Measurements from ENCODE around the gene KIF26A. TPM values are rescaled to one million over a fixed set of nuclear protein-coding genes. Genes with fewer than 3 reads are reported as not detected.

KIF26A gene
- total and polyA plus RNA-seq, 2 of the 4 experiments (the other 2 are of a cell fraction): not detected

GRCh38 chr14:104113631-104114420 is 24.6 kb upstream of the KIF26A start:
- DNase-seq (no peak), ATAC-seq (ENCODE audit: low read depth) (no peak)
- Histone ChIP-seq H4K20me1 (ENCODE audit: insufficient read depth, low read length) (no peaks in the 10 kb centered on the region; the same call in 1 of the 2 replicates), H4K8ac (ENCODE audit: low read depth in 2 of 2, low read length in 2 of 2) (no peak overlapping the region), H2AFZ (replicated peaks; ENCODE audit: low read length, poor library complexity) (no peak overlapping the region), H3K27ac (ENCODE audit: insufficient read depth, low read length) (no peak overlapping the region), H2BK20ac (ENCODE audit: low read depth, low read length) (no peak overlapping the region), H3K9me1 (ENCODE audit: insufficient read depth, low read length) (no peaks in the 10 kb centered on the region), H3K9me3 (ENCODE audit: control insufficient read depth, insufficient read depth, low read length) (no peaks in the 10 kb centered on the region), H4K5ac (ENCODE audit: low read depth, low read length) (no peak overlapping the region), H3K4me2 (ENCODE audit: low read depth, low read length) (no peak overlapping the region), H3K4me3 (ENCODE audit: insufficient read depth, low read depth, low read length) (no peak overlapping the region), H2BK5ac (ENCODE audit: low read depth, low read length, poor library complexity, severe bottlenecking) (no peak overlapping the region), H3K4ac (ENCODE audit: low read depth, low read length) (no peak overlapping the region), H2AK9ac (replicated peaks; ENCODE audit: low read depth, low read length, poor library complexity) (no peak overlapping the region), H3K18ac (ENCODE audit: low read depth, low read length) (no peak overlapping the region), H3K9ac (ENCODE audit: low read depth, low read length) (no peak overlapping the region), H2BK120ac (ENCODE audit: low read depth, low read length) (no peak overlapping the region), H3K79me1 (ENCODE audit: low read depth in 1 of 2, low read length in 2 of 2) (no peaks in the 10 kb centered on the region), H3K4me1 (ENCODE audit: control insufficient read depth, insufficient read depth, low read length) (no peaks in the 10 kb centered on the region), H2AK5ac (ENCODE audit: low read depth, low read length) (no peak overlapping the region), H4K91ac (ENCODE audit: insufficient read depth, low read depth, low read length) (no peak overlapping the region), H3K56ac (ENCODE audit: extremely low read depth, insufficient read depth, low read length) (no peak overlapping the region), H3K23ac (ENCODE audit: low read depth, low read length) (no peak overlapping the region), H3K36me3 (ENCODE audit: control insufficient read depth, insufficient read depth, low read length) (no peaks in the 10 kb centered on the region), H2BK15ac (ENCODE audit: low read depth, low read length) (no peak overlapping the region), H3K14ac (replicated peaks; ENCODE audit: low read depth, low read length) (no peak overlapping the region), H3K27me3 (ENCODE audit: control insufficient read depth, insufficient read depth, low read length) (peaks cover 17% of the 10 kb centered on the region; the same call in 1 of the 2 replicates)
- ChIA-PET CTCF (no interaction called here), POLR2A (ENCODE audit: unreplicated experiment) (no interaction called here)
- BruUV-seq (replicated peaks): no TSS peak
- TF ChIP-seq POLR2A (IDR thresholded peaks at IDR 0.05; ENCODE audit: low read depth, low read length): no peak
- TF ChIP-seq BHLHE40 (IDR thresholded peaks at IDR 0.05; ENCODE audit: low read depth, low read length): no peak
- TF ChIP-seq RCOR1 (IDR thresholded peaks at IDR 0.05; ENCODE audit: insufficient replicate concordance, low read length): no peak
- TF ChIP-seq RAD21 (IDR thresholded peaks at IDR 0.05; ENCODE audit: low read length): no peak
- TF ChIP-seq ELK1 (IDR thresholded peaks at IDR 0.05; ENCODE audit: borderline replicate concordance, low read depth, low read length): no peak
- TF ChIP-seq RFX5 (IDR thresholded peaks at IDR 0.05; ENCODE audit: low read depth, low read length): no peak
- intact Hi-C loops (cut with micrococcal nuclease): no loop called here
- WGBS, 2 experiments (ENCODE audit: extremely low coverage in 2 of 2, insufficient read length in 1 of 2): 55% methylated on average over 12 of the region's 23 CpGs; no CpG with 5 or more reads in 1 of the 2 experiments
- dilution Hi-C loops (cut with HindIII; ENCODE audit: low sequenced_read_pairs, unreplicated experiment): no loop called here
- in situ Hi-C loops (cut with MboI; ENCODE audit: low sequenced_read_pairs): no loop called here

Data from IMR-90 (cell line).